Endothelial cell (in vitro differentiated cells): Measurements from ENCODE around the gene LILRA2. TPM values are rescaled to one million over a fixed set of nuclear protein-coding genes. Genes with fewer than 3 reads are reported as not detected.
"Not testable (repeated sequence)": the region's sequence is repeated elsewhere in the genome, so short reads cannot be mapped to it uniquely, and the experiment has no call there.

ENCODE experiments used
- DNase-seq: peaks from one replicate; pipeline ENCODE4 v3.0.0; 2021; ENCODE audit warnings: low spot score
- H3K27ac Mint-ChIP-seq: one replicate; pipeline ENCODE4 v1.8.0; 2021; ENCODE audit warnings: mixed read lengths, inconsistent platforms; ENCODE audit not compliant: unreplicated experiment
- H3K27me3 Mint-ChIP-seq: one replicate; pipeline ENCODE4 v1.8.0; 2021; ENCODE audit warnings: mild to moderate bottlenecking, moderate library complexity, mixed read lengths, inconsistent platforms; ENCODE audit not compliant: unreplicated experiment
- H3K36me3 Mint-ChIP-seq: one replicate; pipeline ENCODE4 v1.8.0; 2021; ENCODE audit warnings: mild to moderate bottlenecking, low read depth, mixed read lengths, inconsistent platforms; ENCODE audit not compliant: unreplicated experiment
- H3K4me1 Mint-ChIP-seq: one replicate; pipeline ENCODE4 v1.8.0; 2021; ENCODE audit warnings: mild to moderate bottlenecking, mixed read lengths, inconsistent platforms; ENCODE audit not compliant: unreplicated experiment
- H3K4me3 Mint-ChIP-seq: one replicate; pipeline ENCODE4 v1.8.0; 2021; ENCODE audit warnings: mild to moderate bottlenecking, mixed read lengths, inconsistent platforms; ENCODE audit not compliant: unreplicated experiment
- H3K9me3 Mint-ChIP-seq: one replicate; pipeline ENCODE4 v1.8.0; 2021; ENCODE audit warnings: mixed read lengths, inconsistent platforms; ENCODE audit not compliant: unreplicated experiment
- total RNA-seq: library from RNA; stranded (reverse); fragmentation: NEBNext Ultra II Directional; extraction: Animal tissue kit (Norgen Biotek cat#: 25700); gene quantifications from one replicate; pipeline ENCODE4 v1.2.1, GENCODE V29; 2021; ENCODE audit not compliant: unreplicated experiment
- TF ChIP-seq, protein P1 (sequence below): fragments of 200-600 bp; sonication (generic); IDR thresholded peaks from one replicate; pipeline ENCODE4 v1.5.0; 2021; ENCODE audit warnings: antibody characterized with exemption; ENCODE audit not compliant: unreplicated experiment

The LILRA2 gene
- total RNA-seq, 1 donor from 2014 or later = not detected

DNA sequence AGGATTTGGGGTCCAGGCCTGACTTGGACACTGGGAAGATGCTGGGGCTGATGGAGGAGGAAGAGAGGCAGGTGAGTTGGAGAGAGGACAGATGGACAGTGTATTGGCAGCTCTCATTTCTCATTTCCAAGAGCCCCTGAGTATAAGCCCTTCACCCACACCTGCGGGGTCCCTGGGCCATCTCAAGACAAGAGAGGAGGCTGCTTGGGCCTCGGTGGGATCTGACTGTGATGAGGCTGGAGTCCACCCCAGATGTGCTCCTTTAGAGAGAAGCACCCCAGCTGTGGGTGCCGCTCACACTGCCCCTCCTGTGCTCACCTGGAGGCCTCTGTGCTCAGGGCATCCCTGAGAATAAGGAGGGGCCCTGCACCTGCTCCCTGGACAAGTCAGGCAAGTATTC lies 3.7 kb downstream of the LILRA2 start:
- H3K4me1 Mint-ChIP-seq = no peaks in the 10 kb centered on the region
- H3K4me3 Mint-ChIP-seq = no peak overlapping the region
- H3K36me3 Mint-ChIP-seq = no peaks in the 10 kb centered on the region
- no peak overlapping the region for H3K27ac Mint-ChIP-seq
- peaks cover 32% of the 10 kb centered on the region for H3K9me3 Mint-ChIP-seq
- TF ChIP-seq, protein P1, sequence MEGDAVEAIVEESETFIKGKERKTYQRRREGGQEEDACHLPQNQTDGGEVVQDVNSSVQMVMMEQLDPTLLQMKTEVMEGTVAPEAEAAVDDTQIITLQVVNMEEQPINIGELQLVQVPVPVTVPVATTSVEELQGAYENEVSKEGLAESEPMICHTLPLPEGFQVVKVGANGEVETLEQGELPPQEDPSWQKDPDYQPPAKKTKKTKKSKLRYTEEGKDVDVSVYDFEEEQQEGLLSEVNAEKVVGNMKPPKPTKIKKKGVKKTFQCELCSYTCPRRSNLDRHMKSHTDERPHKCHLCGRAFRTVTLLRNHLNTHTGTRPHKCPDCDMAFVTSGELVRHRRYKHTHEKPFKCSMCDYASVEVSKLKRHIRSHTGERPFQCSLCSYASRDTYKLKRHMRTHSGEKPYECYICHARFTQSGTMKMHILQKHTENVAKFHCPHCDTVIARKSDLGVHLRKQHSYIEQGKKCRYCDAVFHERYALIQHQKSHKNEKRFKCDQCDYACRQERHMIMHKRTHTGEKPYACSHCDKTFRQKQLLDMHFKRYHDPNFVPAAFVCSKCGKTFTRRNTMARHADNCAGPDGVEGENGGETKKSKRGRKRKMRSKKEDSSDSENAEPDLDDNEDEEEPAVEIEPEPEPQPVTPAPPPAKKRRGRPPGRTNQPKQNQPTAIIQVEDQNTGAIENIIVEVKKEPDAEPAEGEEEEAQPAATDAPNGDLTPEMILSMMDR = no peak
- H3K27me3 Mint-ChIP-seq = peaks cover 15% of the 10 kb centered on the region
- DNase-seq = no peak

DNA sequence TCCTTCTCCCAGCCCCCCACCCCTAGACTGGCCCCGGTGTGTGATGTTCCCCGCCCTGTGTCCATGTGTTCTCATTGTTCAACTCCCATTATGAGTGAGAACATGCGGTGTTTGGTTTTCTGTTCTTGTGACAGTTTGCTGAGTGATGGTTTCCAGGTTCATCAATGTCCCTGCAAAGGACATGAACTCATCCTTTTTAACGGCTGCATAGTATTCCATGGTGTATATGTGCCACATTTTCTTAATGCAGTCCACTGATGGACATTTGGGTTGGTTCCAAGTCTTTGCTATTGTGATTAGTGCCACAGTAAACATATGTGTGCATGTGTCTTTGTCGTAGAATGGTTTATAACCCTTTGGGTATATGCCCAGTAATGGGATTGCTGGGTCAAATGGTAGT lies 4.7 kb downstream of the LILRA2 start:
- H3K27ac Mint-ChIP-seq, H3K36me3 Mint-ChIP-seq, DNase-seq, H3K4me3 Mint-ChIP-seq, H3K4me1 Mint-ChIP-seq: not testable (repeated sequence)
- Mint-ChIP-seq H3K27me3 (peaks cover 15% of the 10 kb centered on the region), H3K9me3 (peaks cover 38% of the 10 kb centered on the region)

DNA sequence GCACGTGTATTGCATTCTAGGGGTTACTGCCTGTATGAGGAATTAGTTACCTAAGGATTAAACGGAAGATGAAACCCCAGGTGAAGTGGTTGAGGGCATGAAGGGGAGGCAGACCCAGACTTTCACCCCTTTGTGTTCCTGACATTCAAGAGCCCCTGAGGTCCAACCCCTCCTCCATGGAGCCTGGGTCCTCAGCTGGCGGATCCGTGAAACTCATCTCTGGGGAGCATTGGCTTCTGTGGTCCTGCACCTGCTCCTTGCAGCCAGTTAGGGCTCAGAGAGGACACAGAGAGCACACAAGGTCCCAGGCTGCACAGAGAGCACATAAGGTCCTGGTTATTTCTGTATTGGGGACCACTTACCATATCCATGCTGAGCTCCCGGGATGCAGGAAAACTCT lies 12.8 kb downstream of the LILRA2 start:
- TF ChIP-seq, protein P1 = no peak
- Mint-ChIP-seq H3K27ac (no peak overlapping the region), H3K27me3 (peaks cover 2% of the 10 kb centered on the region), H3K4me1 (no peaks in the 10 kb centered on the region), H3K4me3 (no peak overlapping the region), H3K9me3 (peaks cover 40% of the 10 kb centered on the region), H3K36me3 (peaks cover 10% of the 10 kb centered on the region)
- no peak for DNase-seq

DNA sequence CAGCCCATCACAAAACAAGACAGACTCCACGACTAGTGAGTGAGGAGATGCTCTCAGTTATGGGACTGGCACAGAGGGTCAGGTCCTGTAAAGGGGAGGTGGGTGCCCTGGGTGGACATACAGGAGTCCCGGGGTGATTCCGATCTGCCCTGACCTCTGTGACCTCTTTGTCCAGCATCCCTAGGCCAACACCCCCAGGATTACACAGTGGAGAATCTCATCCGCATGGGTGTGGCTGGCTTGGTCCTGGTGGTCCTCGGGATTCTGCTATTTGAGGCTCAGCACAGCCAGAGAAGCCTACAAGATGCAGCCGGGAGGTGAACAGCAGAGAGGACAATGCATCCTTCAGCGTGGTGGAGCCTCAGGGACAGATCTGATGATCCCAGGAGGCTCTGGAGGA lies 13.4 kb downstream of the LILRA2 start:
- Mint-ChIP-seq H3K27me3 (peaks cover 2% of the 10 kb centered on the region), H3K4me3 (no peak overlapping the region), H3K9me3 (peaks cover 47% of the 10 kb centered on the region), H3K27ac (no peak overlapping the region), H3K36me3 (peaks cover 10% of the 10 kb centered on the region), H3K4me1 (no peaks in the 10 kb centered on the region)
- DNase-seq = no peak
- TF ChIP-seq, protein P1 = no peak

DNA sequence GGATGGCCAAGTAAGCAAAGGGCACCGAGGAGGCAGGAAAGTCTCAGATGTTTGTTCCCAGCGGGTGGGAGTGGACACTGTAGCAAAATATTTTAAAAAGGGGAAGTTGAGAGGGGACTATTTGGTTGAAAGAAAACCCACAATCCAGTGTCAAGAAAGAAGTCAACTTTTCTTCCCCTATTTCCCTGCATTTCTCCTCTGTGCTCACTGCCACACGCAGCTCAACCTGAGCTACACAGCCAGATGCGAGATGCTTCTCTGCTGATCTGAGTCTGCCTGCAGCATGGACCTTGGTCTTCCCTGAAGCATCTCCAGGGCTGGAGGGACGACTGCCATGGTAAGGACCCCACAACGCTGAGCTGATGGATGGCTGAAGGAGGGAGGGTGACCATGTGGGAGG lies 19.9 kb downstream of the LILRA2 start, which contains the start of gene LILRA1:
Gene LILRA1 (plus strand): TSS at position 188 of the 400 bp plus-strand sequence. CDS start 613 bp downstream, outside the sequence.
- not testable (repeated sequence) for H3K27ac Mint-ChIP-seq, H3K4me1 Mint-ChIP-seq
- peaks cover 36% of the 10 kb centered on the region for H3K9me3 Mint-ChIP-seq

DNA sequence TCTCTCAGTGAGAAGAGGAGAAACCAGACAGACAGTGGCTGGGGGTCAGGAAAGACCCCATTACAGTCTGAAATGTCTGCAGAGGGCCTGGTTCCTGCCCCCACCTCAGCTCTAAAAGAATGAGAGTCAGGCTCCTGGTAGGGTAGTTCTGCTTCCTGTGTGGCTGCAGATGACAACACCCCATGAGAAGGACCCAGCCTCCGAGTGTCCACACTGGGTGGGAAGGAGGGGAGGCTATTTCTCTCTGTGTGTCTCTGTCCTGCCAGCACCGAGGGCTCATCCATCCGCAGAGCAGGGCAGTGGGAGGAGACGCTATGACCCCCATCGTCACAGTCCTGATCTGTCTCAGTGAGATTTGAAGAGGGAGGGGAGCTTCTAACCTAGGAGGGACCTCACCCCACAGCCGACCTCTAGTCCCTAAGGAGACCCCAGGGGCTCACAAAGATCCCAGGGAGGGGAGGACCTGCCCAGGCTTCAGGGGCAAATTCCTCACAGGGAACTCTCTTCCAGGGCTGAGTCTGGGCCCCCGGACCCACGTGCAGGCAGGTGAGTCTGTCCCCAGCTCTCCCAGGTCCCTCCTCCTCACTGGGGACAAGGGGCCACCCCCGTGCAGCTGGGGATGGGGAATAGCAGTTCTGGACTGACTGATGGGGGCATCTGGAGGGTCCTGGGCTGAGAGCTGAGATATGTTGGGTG lies 20.5 kb downstream of the LILRA2 start:
- not testable (repeated sequence) for DNase-seq, H3K27me3 Mint-ChIP-seq, H3K4me3 Mint-ChIP-seq, H3K27ac Mint-ChIP-seq, H3K4me1 Mint-ChIP-seq
- Mint-ChIP-seq H3K9me3 (peaks cover 36% of the 10 kb centered on the region), H3K36me3 (peaks cover 20% of the 10 kb centered on the region)

More for the DNA sequence above, 19.9 kb downstream of the LILRA2 start, which contains the start of gene LILRA1:
- not testable (repeated sequence) for H3K4me3 Mint-ChIP-seq, DNase-seq, H3K27me3 Mint-ChIP-seq
- H3K36me3 Mint-ChIP-seq = peaks cover 20% of the 10 kb centered on the region
